GM18951 (cell line): ENCODE measurements around the gene GUCY1A2.
"Not testable (repeated sequence)": the region's sequence is repeated elsewhere in the genome, so short reads cannot be mapped to it uniquely, and the experiment has no call there.

Experiments used
- POLR2A ChIP-seq: IDR thresholded peaks from 4 replicates; pipeline ENCODE4 v1.6.1; 2011; ENCODE audit warnings: mild to moderate bottlenecking; ENCODE audit not compliant: insufficient read length, insufficient read depth; ENCODE audit errors: extremely low read depth
- in situ Hi-C: fragments of 300-500 bp; cut with MboI; formaldehyde crosslinking; loops from one replicate; pipeline ENCODE4 v1.12.0; 2022; ENCODE audit warnings: low sequenced_read_pairs, mixed read lengths, inconsistent platforms; ENCODE audit not compliant: unreplicated experiment

GUCY1A2 gene

GRCh38 chr11:106958517-106959248 lies 59.6 kb downstream of the GUCY1A2 start:
- no peak for TF ChIP-seq POLR2A

GRCh38 chr11:106957030-106957482 lies 61.2 kb downstream of the GUCY1A2 start:
- TF ChIP-seq POLR2A: no peak
- in situ Hi-C loops: no loop called here

More at GRCh38 chr11:106958517-106959248, 59.6 kb downstream of the GUCY1A2 start:
- in situ Hi-C loops: no loop called here

GRCh38 chr11:106950067-106950491 lies 68.2 kb downstream of the GUCY1A2 start:
- in situ Hi-C loops: no loop called here
- TF ChIP-seq POLR2A: no peak

- in situ Hi-C loops: no loop called here
- no peak for TF ChIP-seq POLR2A
These were observed 75.2 kb downstream of the GUCY1A2 start for GRCh38 chr11:106943089-106943488.

- in situ Hi-C loops: no loop called here
- no peak for TF ChIP-seq POLR2A
These were observed 79.1 kb downstream of the GUCY1A2 start for GRCh38 chr11:106939157-106939556.

GRCh38 chr11:106937111-106937510 lies 81.2 kb downstream of the GUCY1A2 start:
- in situ Hi-C loops: no loop called here
- no peak for TF ChIP-seq POLR2A

- TF ChIP-seq POLR2A: no peak
These were observed 93.0 kb downstream of the GUCY1A2 start for GRCh38 chr11:106925245-106925644.

GRCh38 chr11:106920899-106921509 lies 97.3 kb downstream of the GUCY1A2 start:
- TF ChIP-seq POLR2A: no peak
- in situ Hi-C loops: no loop called here

More at GRCh38 chr11:106925245-106925644, 93.0 kb downstream of the GUCY1A2 start:
- in situ Hi-C loops: no loop called here

- in situ Hi-C loops: no loop called here
- TF ChIP-seq POLR2A: no peak
These were observed 100.3 kb downstream of the GUCY1A2 start for GRCh38 chr11:106917973-106918372.

GRCh38 chr11:106914409-106914808 lies 103.9 kb downstream of the GUCY1A2 start:
- no peak for TF ChIP-seq POLR2A
- in situ Hi-C loops: no loop called here

- in situ Hi-C loops: no loop called here
- TF ChIP-seq POLR2A: no peak
These were observed 105.1 kb downstream of the GUCY1A2 start for GRCh38 chr11:106913141-106913540.

GRCh38 chr11:106904826-106905225 lies 113.5 kb downstream of the GUCY1A2 start:
- in situ Hi-C loops: no loop called here

GRCh38 chr11:106889718-106890117 lies 128.6 kb downstream of the GUCY1A2 start:
- in situ Hi-C loops: no loop called here
- TF ChIP-seq POLR2A: no peak

More at GRCh38 chr11:106904826-106905225, 113.5 kb downstream of the GUCY1A2 start:
- no peak for TF ChIP-seq POLR2A

GRCh38 chr11:106888386-106888785 lies 129.9 kb downstream of the GUCY1A2 start:
- TF ChIP-seq POLR2A: no peak
- in situ Hi-C loops: no loop called here

- in situ Hi-C loops: not testable (repeated sequence)
These were observed 134.6 kb downstream of the GUCY1A2 start for GRCh38 chr11:106883693-106884092.
